Adipocyte (in vitro differentiated cells): ENCODE results near the gene PLXNA1.

Experiments used
- DNase-seq: peaks from one replicate; pipeline ENCODE4 v3.0.0-alpha.2; 2015; ENCODE audit warnings: low read depth
- H3K27me3 ChIP-seq: replicated peaks from 2 replicates; pipeline ENCODE4 v1.7.0; 2013; ENCODE audit warnings: mild to moderate bottlenecking, low read length, moderate library complexity; ENCODE audit not compliant: control insufficient read depth, insufficient read depth
- H3K36me3 ChIP-seq: 2 replicates; pipeline ENCODE4 v1.7.0; 2013; ENCODE audit warnings: low read length, mild to moderate bottlenecking, moderate library complexity; ENCODE audit not compliant: control insufficient read depth, insufficient read depth, severe bottlenecking
- H3K4me1 ChIP-seq: 2 replicates; pipeline ENCODE4 v1.7.0; 2013; ENCODE audit warnings: mild to moderate bottlenecking, low read length, moderate library complexity; ENCODE audit not compliant: control insufficient read depth, insufficient read depth
- H3K4me3 ChIP-seq: 2 replicates; pipeline ENCODE4 v1.7.0; 2013; ENCODE audit warnings: mild to moderate bottlenecking, low read length, moderate library complexity
- H3K9ac ChIP-seq: 2 replicates; pipeline ENCODE4 v1.7.0; 2013; ENCODE audit warnings: mild to moderate bottlenecking, low read length, moderate library complexity
- H3K9me3 ChIP-seq: 2 replicates; pipeline ENCODE4 v1.7.0; 2013; ENCODE audit warnings: mild to moderate bottlenecking, low read length, moderate library complexity; ENCODE audit not compliant: control insufficient read depth

Gene PLXNA1

GRCh38 chr3:126970101-126970500, 12.8 kb upstream of the PLXNA1 start:
- Histone ChIP-seq H3K4me3 (no peak overlapping the region), H3K27me3 (no peaks in the 10 kb centered on the region), H3K36me3 (no peaks in the 10 kb centered on the region), H3K9me3 (peaks cover 14% of the 10 kb centered on the region), H3K9ac (no peak overlapping the region), H3K4me1 (peaks cover 6% of the 10 kb centered on the region)
- DNase-seq = no peak

GRCh38 chr3:126970921-126971320, 12.0 kb upstream of the PLXNA1 start:
- no peak for DNase-seq
- Histone ChIP-seq H3K9me3 (peaks cover 16% of the 10 kb centered on the region), H3K4me1 (peaks cover 6% of the 10 kb centered on the region), H3K36me3 (no peaks in the 10 kb centered on the region), H3K27me3 (no peaks in the 10 kb centered on the region), H3K4me3 (no peak overlapping the region), H3K9ac (no peak overlapping the region)

- DNase-seq = peak; percentile 42
- H3K9me3 ChIP-seq = peaks cover 16% of the 10 kb centered on the region
- H3K9ac ChIP-seq = no peak overlapping the region
- no peaks in the 10 kb centered on the region for H3K27me3 ChIP-seq
- H3K36me3 ChIP-seq = no peaks in the 10 kb centered on the region
- peaks cover 6% of the 10 kb centered on the region for H3K4me1 ChIP-seq
- H3K4me3 ChIP-seq = no peak overlapping the region
Observed at GRCh38 chr3:126971891-126972351, 11.0 kb upstream of the PLXNA1 start.

GRCh38 chr3:126972866-126973265, 10.0 kb upstream of the PLXNA1 start:
- H3K4me3 ChIP-seq = no peak overlapping the region
- DNase-seq = no peak

GRCh38 chr3:126973814-126974213, 9.1 kb upstream of the PLXNA1 start:
- peaks cover 6% of the 10 kb centered on the region for H3K4me1 ChIP-seq
- DNase-seq = no peak
- no peaks in the 10 kb centered on the region for H3K27me3 ChIP-seq
- no peak overlapping the region for H3K9ac ChIP-seq
- H3K9me3 ChIP-seq = peaks cover 16% of the 10 kb centered on the region
- no peak overlapping the region for H3K4me3 ChIP-seq
- no peaks in the 10 kb centered on the region for H3K36me3 ChIP-seq

More at GRCh38 chr3:126972866-126973265, 10.0 kb upstream of the PLXNA1 start:
- Histone ChIP-seq H3K9ac (no peak overlapping the region), H3K4me1 (peaks cover 6% of the 10 kb centered on the region), H3K9me3 (peaks cover 16% of the 10 kb centered on the region), H3K27me3 (no peaks in the 10 kb centered on the region), H3K36me3 (no peaks in the 10 kb centered on the region)

GRCh38 chr3:126974756-126975155, 8.2 kb upstream of the PLXNA1 start:
- Histone ChIP-seq H3K4me1 (peaks cover 6% of the 10 kb centered on the region), H3K4me3 (no peak overlapping the region), H3K27me3 (no peaks in the 10 kb centered on the region), H3K36me3 (no peaks in the 10 kb centered on the region), H3K9me3 (peaks cover 16% of the 10 kb centered on the region), H3K9ac (no peak overlapping the region)
- no peak for DNase-seq

GRCh38 chr3:126976906-126977305, 6.0 kb upstream of the PLXNA1 start:
- Histone ChIP-seq H3K36me3 (no peaks in the 10 kb centered on the region), H3K4me3 (no peak overlapping the region), H3K4me1 (peaks cover 1% of the 10 kb centered on the region), H3K9ac (no peak overlapping the region), H3K9me3 (peaks cover 16% of the 10 kb centered on the region), H3K27me3 (no peaks in the 10 kb centered on the region)
- no peak for DNase-seq

- H3K9ac ChIP-seq = no peak overlapping the region
- H3K27me3 ChIP-seq = no peaks in the 10 kb centered on the region
- H3K4me3 ChIP-seq = no peak overlapping the region
- DNase-seq = no peak
- no peaks in the 10 kb centered on the region for H3K36me3 ChIP-seq
- H3K9me3 ChIP-seq = peaks cover 16% of the 10 kb centered on the region
- peaks cover 4% of the 10 kb centered on the region for H3K4me1 ChIP-seq
Observed at GRCh38 chr3:126977821-126978220, 5.1 kb upstream of the PLXNA1 start.

- Histone ChIP-seq H3K9ac (no peak overlapping the region), H3K9me3 (peaks cover 16% of the 10 kb centered on the region), H3K4me1 (peaks cover 4% of the 10 kb centered on the region), H3K4me3 (no peak overlapping the region), H3K27me3 (no peaks in the 10 kb centered on the region), H3K36me3 (no peaks in the 10 kb centered on the region)
- DNase-seq = no peak
Observed at GRCh38 chr3:126978291-126978690, 4.6 kb upstream of the PLXNA1 start.

GRCh38 chr3:126979046-126979628, 3.8 kb upstream of the PLXNA1 start:
- H3K27me3 ChIP-seq = no peaks in the 10 kb centered on the region
- peaks cover 4% of the 10 kb centered on the region for H3K4me1 ChIP-seq
- no peak overlapping the region for H3K9ac ChIP-seq
- DNase-seq = no peak
- H3K4me3 ChIP-seq = no peak overlapping the region
- H3K9me3 ChIP-seq = peaks cover 11% of the 10 kb centered on the region
- H3K36me3 ChIP-seq = no peaks in the 10 kb centered on the region

GRCh38 chr3:126980266-126980811, 2.6 kb upstream of the PLXNA1 start:
- Histone ChIP-seq H3K9ac (no peak overlapping the region), H3K9me3 (no peaks in the 10 kb centered on the region), H3K27me3 (no peaks in the 10 kb centered on the region), H3K4me3 (no peak overlapping the region), H3K36me3 (no peaks in the 10 kb centered on the region), H3K4me1 (peaks cover 15% of the 10 kb centered on the region)
- no peak for DNase-seq

- Histone ChIP-seq H3K4me1 (peaks cover 20% of the 10 kb centered on the region), H3K4me3 (peak overlapping the region; percentile 77), H3K9ac (peak overlapping the region; percentile 73), H3K36me3 (no peaks in the 10 kb centered on the region), H3K9me3 (no peaks in the 10 kb centered on the region), H3K27me3 (no peaks in the 10 kb centered on the region)
- DNase-seq = no peak
Observed at GRCh38 chr3:126982126-126982470, 817 bp upstream of the PLXNA1 start.
